ENCODE measurements around the gene FAM13B.
"Not testable (repeated sequence)": the region's sequence is repeated elsewhere in the genome, so short reads cannot be mapped to it uniquely, and the experiment has no call there.

FAM13B gene

DNA sequence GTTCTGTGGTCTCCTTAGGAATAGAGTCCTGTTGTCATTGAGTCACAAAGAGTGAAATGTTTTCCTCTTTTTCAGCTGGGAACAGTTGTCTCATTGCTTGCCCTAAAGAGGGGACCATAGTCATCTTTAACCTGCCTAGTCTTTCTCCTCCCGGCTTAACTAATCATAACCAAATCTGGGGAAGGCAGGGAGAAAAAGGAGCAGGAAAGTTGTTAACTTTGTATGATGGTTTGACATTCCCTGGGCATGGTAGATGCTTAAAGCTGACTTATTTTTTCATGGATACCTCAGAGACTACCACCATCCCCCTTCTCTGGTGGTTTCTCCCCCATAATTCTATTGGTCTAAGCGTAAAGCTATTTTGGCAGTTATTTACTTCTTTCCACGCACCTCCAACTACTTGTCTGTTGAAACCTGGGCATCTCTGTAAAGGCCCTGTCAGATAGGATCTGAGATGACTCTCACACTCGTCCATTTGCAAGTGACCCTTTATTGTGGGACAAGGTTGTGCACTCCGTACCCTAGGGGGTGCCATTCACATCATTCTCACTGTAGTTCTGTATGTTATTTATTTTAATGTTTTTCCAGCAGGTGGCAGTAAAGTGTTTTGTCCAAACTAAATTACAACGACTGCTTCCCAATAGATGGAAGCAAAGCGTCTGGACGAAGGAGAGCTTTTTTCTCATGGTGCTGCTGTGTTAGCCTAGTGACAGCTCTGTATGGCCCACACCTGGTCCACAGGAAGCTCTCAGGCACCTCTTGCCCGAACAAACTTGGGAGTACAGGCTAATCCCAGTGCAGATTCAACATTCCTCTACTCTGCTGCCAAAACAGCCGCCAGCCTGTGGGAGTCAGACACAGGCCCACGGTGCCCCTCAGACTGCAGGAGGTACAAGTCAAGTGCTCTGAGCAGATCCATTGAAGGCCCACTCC is 3.0 kb upstream of the FAM13B start:
- Histone ChIP-seq H3K9ac (ENCODE audit: low read depth in 1 of 2, low read length in 2 of 2) (no peak overlapping the region), H3K36me3 (ENCODE audit: control insufficient read depth in 2 of 2, insufficient read depth in 2 of 2, low read length in 2 of 2) (no peaks in the 10 kb centered on the region), H3K9me3 (ENCODE audit: control insufficient read depth in 2 of 2, low read length in 2 of 2) (no peaks in the 10 kb centered on the region), H3K27ac (ENCODE audit: low read depth in 2 of 2, low read length in 2 of 2) (peak overlapping the region in 1 of 2 donors; percentile 25), H3K4me3 (ENCODE audit: low read length in 2 of 2) (no peak overlapping the region), H3K27me3 (ENCODE audit: control insufficient read depth in 2 of 2, insufficient read depth in 2 of 2, low read length in 2 of 2) (no peaks in the 10 kb centered on the region), H3K4me1 (ENCODE audit: control insufficient read depth in 2 of 2, insufficient read depth in 2 of 2, low read length in 2 of 2) (peaks cover 15 to 19% of the 10 kb centered on the region in 2 donors)

DNA sequence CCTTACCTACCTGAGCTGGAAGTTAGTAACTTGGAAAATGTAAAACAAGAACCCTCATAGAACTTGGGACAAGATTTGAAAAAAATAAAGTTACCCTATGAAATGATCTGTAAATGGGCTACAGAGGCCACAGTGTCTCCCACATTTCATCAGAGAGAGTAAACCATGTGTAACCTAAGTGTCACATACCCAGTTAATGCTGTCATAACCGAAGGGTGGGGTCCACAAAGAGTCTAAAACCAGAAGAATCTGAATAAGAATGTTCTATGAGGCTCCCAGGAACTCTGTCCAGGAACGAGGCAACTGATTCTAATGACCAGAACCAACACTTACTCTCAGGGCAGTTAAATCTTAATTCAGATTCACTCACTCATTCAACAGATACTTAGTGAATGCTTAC is 1.0 kb upstream of the FAM13B start:
- H3K27me3 ChIP-seq (ENCODE audit: control insufficient read depth in 2 of 2, insufficient read depth in 2 of 2, low read length in 2 of 2) = no peaks in the 10 kb centered on the region
- H3K36me3 ChIP-seq (ENCODE audit: control insufficient read depth in 2 of 2, insufficient read depth in 2 of 2, low read length in 2 of 2) = no peaks in the 10 kb centered on the region
- no peaks in the 10 kb centered on the region for H3K9me3 ChIP-seq (ENCODE audit: control insufficient read depth in 2 of 2, low read length in 2 of 2)
- H3K4me1 ChIP-seq (ENCODE audit: control insufficient read depth in 2 of 2, insufficient read depth in 2 of 2, low read length in 2 of 2) = peaks cover 18 to 22% of the 10 kb centered on the region in 2 donors
- peak overlapping the region in 1 of 2 donors; percentile 92 for H3K4me3 ChIP-seq (ENCODE audit: low read length in 2 of 2)
- H3K27ac ChIP-seq (ENCODE audit: low read depth in 2 of 2, low read length in 2 of 2) = peak overlapping the region in 1 of 2 donors; percentile 99
- H3K9ac ChIP-seq (ENCODE audit: low read depth in 1 of 2, low read length in 2 of 2) = peak overlapping the region in 1 of 2 donors; percentile 91

DNA sequence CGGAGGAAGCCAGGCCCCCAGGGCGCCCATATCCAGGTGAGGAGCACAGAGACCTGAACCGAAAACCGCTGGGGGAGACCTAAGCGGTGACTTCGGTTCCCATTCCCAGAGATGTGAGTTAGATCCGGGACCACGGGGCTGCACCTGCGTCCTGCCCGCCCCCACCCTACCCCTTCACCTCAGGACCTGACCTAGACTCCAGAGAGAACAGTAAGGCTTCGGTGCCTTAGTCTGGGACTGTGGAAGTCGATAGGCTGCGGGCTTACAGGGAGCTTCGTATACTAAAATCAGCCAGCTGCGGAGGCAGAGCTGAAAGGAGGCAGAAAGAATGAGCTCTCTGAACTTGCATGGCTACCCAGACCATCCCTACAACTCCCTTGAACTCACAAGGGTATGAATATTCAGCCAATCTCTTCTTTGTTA is 518 bp upstream of the FAM13B start:
- H3K9ac ChIP-seq (ENCODE audit: low read depth in 1 of 2, low read length in 2 of 2) = peak overlapping the region; percentile 91 to 94
- peaks cover 18 to 22% of the 10 kb centered on the region in 2 donors for H3K4me1 ChIP-seq (ENCODE audit: control insufficient read depth in 2 of 2, insufficient read depth in 2 of 2, low read length in 2 of 2)
- peak overlapping the region; percentile 90 to 92 for H3K4me3 ChIP-seq (ENCODE audit: low read length in 2 of 2)
- H3K27ac ChIP-seq (ENCODE audit: low read depth in 2 of 2, low read length in 2 of 2) = peak overlapping the region; percentile 99
- H3K27me3 ChIP-seq (ENCODE audit: control insufficient read depth in 2 of 2, insufficient read depth in 2 of 2, low read length in 2 of 2) = no peaks in the 10 kb centered on the region
- H3K9me3 ChIP-seq (ENCODE audit: control insufficient read depth in 2 of 2, low read length in 2 of 2) = no peaks in the 10 kb centered on the region
- H3K36me3 ChIP-seq (ENCODE audit: control insufficient read depth in 2 of 2, insufficient read depth in 2 of 2, low read length in 2 of 2) = no peaks in the 10 kb centered on the region

DNA sequence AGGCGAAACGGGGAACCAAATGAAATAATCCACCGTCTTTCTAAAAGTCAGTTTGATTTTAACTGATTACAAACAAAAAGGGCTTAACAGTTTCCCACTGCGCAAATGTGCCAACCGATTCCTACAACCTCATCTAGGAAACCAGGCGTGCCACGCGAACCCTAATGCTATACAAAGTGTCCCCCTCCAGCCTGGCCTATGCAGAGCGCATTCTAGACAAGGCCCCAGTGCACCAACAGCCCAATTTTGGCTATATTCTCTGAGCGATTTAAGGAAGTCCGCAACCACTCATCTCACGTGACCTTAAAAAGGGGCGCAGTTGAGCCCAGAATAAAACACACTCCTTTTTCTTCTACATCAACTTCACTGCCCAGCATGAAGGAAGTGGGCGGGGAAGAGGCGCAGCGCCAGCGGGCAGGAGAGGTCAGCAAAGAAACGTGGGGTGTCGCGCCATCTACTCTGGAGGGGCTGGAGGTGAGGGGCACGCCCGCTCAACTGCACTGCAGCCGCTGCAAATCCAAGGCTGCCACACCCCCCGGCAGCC is 779 bp downstream of the FAM13B start:
- H3K27me3 ChIP-seq (ENCODE audit: control insufficient read depth in 2 of 2, insufficient read depth in 2 of 2, low read length in 2 of 2) = no peaks in the 10 kb centered on the region
- peak overlapping the region; percentile 99 for H3K27ac ChIP-seq (ENCODE audit: low read depth in 2 of 2, low read length in 2 of 2)
- H3K9ac ChIP-seq (ENCODE audit: low read depth in 1 of 2, low read length in 2 of 2) = peak overlapping the region; percentile 86 to 91
- H3K4me1 ChIP-seq (ENCODE audit: control insufficient read depth in 2 of 2, insufficient read depth in 2 of 2, low read length in 2 of 2) = peaks cover 18 to 22% of the 10 kb centered on the region in 2 donors
- H3K36me3 ChIP-seq (ENCODE audit: control insufficient read depth in 2 of 2, insufficient read depth in 2 of 2, low read length in 2 of 2) = no peaks in the 10 kb centered on the region
- no peaks in the 10 kb centered on the region for H3K9me3 ChIP-seq (ENCODE audit: control insufficient read depth in 2 of 2, low read length in 2 of 2)
- peak overlapping the region; percentile 90 to 92 for H3K4me3 ChIP-seq (ENCODE audit: low read length in 2 of 2)

DNA sequence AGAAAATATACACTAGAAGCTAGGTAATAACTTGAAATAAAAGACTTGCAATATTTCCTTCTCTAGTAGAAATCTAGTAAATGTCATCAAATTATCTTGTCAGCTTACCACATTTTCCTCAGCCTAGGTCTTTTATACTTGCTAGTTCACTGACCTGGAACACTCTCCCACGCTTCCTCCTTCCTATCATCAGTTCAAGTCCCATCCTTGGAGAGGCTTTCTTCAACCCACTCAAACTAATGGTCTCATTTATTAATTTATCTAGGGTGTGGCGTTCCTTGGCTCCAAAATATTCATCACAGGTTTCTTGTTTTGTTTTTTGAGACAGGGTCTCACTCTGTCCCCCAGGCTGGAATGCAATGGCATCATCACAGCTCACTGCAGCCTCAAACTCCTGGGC is 2.9 kb downstream of the FAM13B start:
- no peaks in the 10 kb centered on the region for H3K36me3 ChIP-seq (ENCODE audit: control insufficient read depth in 2 of 2, insufficient read depth in 2 of 2, low read length in 2 of 2)
- H3K9ac ChIP-seq (ENCODE audit: low read depth in 1 of 2, low read length in 2 of 2) = no peak overlapping the region
- peaks cover 18 to 22% of the 10 kb centered on the region in 2 donors for H3K4me1 ChIP-seq (ENCODE audit: control insufficient read depth in 2 of 2, insufficient read depth in 2 of 2, low read length in 2 of 2)
- no peak overlapping the region for H3K4me3 ChIP-seq (ENCODE audit: low read length in 2 of 2)
- no peaks in the 10 kb centered on the region for H3K27me3 ChIP-seq (ENCODE audit: control insufficient read depth in 2 of 2, insufficient read depth in 2 of 2, low read length in 2 of 2)
- no peaks in the 10 kb centered on the region for H3K9me3 ChIP-seq (ENCODE audit: control insufficient read depth in 2 of 2, low read length in 2 of 2)
- no peak overlapping the region for H3K27ac ChIP-seq (ENCODE audit: low read depth in 2 of 2, low read length in 2 of 2)

DNA sequence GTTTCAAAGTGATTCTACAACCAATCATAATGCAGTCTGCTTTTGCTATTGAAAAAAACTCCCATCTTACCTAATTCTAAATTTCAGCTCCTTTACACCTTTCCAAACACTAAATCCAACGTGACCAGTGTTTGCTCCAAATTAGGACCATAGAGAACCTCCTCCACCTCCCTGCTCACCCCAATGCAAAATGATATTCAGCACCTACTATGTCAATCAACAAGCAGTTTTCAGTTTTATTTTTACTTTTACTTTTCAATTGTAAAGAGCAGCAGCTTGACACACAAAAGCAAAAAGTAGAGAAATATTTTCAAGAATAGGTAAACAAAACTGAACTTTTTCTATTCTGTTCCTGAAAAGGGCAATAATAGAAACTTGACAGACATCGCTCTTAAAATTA is 3.4 kb downstream of the FAM13B start:
- Histone ChIP-seq H3K4me3 (ENCODE audit: low read length in 2 of 2) (no peak overlapping the region), H3K9ac (ENCODE audit: low read depth in 1 of 2, low read length in 2 of 2) (no peak overlapping the region), H3K9me3 (ENCODE audit: control insufficient read depth in 2 of 2, low read length in 2 of 2) (no peaks in the 10 kb centered on the region), H3K27ac (ENCODE audit: low read depth in 2 of 2, low read length in 2 of 2) (no peak overlapping the region), H3K27me3 (ENCODE audit: control insufficient read depth in 2 of 2, insufficient read depth in 2 of 2, low read length in 2 of 2) (no peaks in the 10 kb centered on the region), H3K4me1 (ENCODE audit: control insufficient read depth in 2 of 2, insufficient read depth in 2 of 2, low read length in 2 of 2) (peaks cover 18 to 22% of the 10 kb centered on the region in 2 donors), H3K36me3 (ENCODE audit: control insufficient read depth in 2 of 2, insufficient read depth in 2 of 2, low read length in 2 of 2) (no peaks in the 10 kb centered on the region)

DNA sequence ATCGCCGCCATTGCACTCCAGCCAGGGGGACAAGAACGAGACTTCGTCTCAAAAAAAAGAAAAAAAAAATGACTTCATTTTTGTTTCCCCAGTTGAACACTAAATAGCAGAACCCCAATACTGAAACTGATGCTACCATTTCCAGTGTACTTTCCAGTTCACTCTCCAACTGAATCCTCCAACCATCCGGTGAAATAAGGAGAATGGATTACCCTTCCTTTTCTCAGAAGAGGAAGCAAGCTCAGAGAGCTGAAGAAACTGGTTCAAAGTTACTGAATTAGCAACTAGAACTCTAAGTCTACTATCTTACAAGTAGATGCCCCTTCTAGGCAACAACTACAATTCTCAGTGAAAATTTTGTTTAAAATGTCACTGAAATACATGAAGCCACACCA is 3.9 kb downstream of the FAM13B start:
- Histone ChIP-seq H3K4me1 (ENCODE audit: control insufficient read depth in 2 of 2, insufficient read depth in 2 of 2, low read length in 2 of 2) (peaks cover 18 to 22% of the 10 kb centered on the region in 2 donors), H3K36me3 (ENCODE audit: control insufficient read depth in 2 of 2, insufficient read depth in 2 of 2, low read length in 2 of 2) (no peaks in the 10 kb centered on the region), H3K9ac (ENCODE audit: low read depth in 1 of 2, low read length in 2 of 2) (no peak overlapping the region), H3K9me3 (ENCODE audit: control insufficient read depth in 2 of 2, low read length in 2 of 2) (no peaks in the 10 kb centered on the region), H3K27ac (ENCODE audit: low read depth in 2 of 2, low read length in 2 of 2) (no peak overlapping the region), H3K4me3 (ENCODE audit: low read length in 2 of 2) (no peak overlapping the region), H3K27me3 (ENCODE audit: control insufficient read depth in 2 of 2, insufficient read depth in 2 of 2, low read length in 2 of 2) (no peaks in the 10 kb centered on the region)

DNA sequence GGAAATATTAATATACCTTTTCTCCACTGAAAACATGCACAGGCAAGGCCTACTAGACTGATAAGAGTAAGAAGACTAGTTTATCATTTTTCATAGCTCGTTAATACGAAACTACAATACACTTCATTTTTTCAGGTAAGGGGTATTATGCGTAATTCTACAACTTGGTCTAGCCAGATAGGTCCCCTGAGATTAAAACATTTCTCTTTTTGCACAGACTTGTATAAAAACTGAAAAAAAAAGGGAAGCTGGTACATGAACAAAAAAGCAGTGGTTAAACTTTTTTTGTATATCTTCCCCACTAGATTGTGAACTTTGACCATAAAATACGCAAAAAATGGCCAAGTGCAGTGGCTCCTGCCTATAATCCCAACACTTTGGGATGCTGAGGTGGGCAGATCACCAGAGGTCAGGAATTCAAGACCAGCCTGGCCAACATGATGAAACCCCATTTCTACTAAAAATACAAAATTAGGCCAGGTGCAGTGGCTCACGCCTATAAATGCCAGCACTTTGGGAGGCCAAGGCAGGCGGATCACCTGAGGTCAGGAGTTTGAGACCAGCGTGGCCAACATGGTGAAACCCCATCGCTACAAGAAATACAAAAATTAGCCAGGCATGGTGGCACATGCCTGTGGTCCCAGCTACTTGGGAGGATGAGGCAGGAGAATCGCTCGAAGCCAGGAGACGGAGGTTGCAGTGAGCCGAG is 4.5 kb downstream of the FAM13B start:
- H3K9ac ChIP-seq (ENCODE audit: low read depth in 1 of 2, low read length in 2 of 2); H3K27ac ChIP-seq (ENCODE audit: low read depth in 2 of 2, low read length in 2 of 2); H3K36me3 ChIP-seq (ENCODE audit: control insufficient read depth in 2 of 2, insufficient read depth in 2 of 2, low read length in 2 of 2); H3K9me3 ChIP-seq (ENCODE audit: control insufficient read depth in 2 of 2, low read length in 2 of 2); H3K4me3 ChIP-seq (ENCODE audit: low read length in 2 of 2); H3K27me3 ChIP-seq (ENCODE audit: control insufficient read depth in 2 of 2, insufficient read depth in 2 of 2, low read length in 2 of 2): not testable (repeated sequence)
- peaks cover 12 to 16% of the 10 kb centered on the region in 2 donors for H3K4me1 ChIP-seq (ENCODE audit: control insufficient read depth in 2 of 2, insufficient read depth in 2 of 2, low read length in 2 of 2)

DNA sequence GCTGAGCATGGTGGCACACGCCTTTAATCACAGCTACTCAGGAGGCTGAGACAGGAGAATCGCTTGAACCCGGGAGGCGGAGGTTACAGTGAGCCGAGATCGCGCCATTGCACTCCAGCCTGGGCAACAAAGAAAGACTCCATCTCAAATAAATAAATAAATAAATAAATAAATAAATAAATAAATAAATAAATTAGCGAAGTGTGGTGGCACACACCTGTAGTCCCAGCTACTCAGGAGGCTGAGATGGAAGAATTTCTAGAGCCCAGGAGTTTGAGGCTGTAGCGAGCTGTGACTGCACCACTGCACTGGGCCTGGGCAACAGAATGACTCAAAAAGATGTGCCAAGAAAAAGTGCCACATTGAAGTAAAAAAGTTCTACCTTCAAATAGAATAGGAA is 6.1 kb downstream of the FAM13B start:
- H3K9me3 ChIP-seq (ENCODE audit: control insufficient read depth in 2 of 2, low read length in 2 of 2); H3K4me3 ChIP-seq (ENCODE audit: low read length in 2 of 2); H3K9ac ChIP-seq (ENCODE audit: low read depth in 1 of 2, low read length in 2 of 2); H3K27me3 ChIP-seq (ENCODE audit: control insufficient read depth in 2 of 2, insufficient read depth in 2 of 2, low read length in 2 of 2); H3K36me3 ChIP-seq (ENCODE audit: control insufficient read depth in 2 of 2, insufficient read depth in 2 of 2, low read length in 2 of 2); H3K27ac ChIP-seq (ENCODE audit: low read depth in 2 of 2, low read length in 2 of 2): not testable (repeated sequence)
- peaks cover 10 to 15% of the 10 kb centered on the region in 2 donors for H3K4me1 ChIP-seq (ENCODE audit: control insufficient read depth in 2 of 2, insufficient read depth in 2 of 2, low read length in 2 of 2)

DNA sequence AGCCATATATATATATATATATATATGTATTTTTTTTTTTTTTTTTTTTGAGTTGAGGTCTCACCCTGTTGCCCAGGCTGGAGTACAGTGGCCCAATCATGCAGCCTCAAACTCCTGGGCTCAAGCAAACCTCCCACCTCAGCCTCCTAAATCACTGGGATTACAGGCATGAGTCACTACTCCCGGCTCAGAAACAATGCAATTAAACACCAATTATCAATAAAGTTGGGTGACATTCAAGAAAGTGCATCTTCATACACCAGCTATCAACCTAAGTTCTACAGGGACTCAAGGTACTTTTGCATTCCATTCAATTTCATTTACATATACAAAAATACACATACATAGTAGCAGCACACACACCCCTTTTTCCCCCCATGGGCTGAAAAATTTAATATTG is 7.6 kb downstream of the FAM13B start:
- Histone ChIP-seq H3K36me3 (ENCODE audit: control insufficient read depth in 2 of 2, insufficient read depth in 2 of 2, low read length in 2 of 2) (no peaks in the 10 kb centered on the region), H3K27me3 (ENCODE audit: control insufficient read depth in 2 of 2, insufficient read depth in 2 of 2, low read length in 2 of 2) (no peaks in the 10 kb centered on the region), H3K27ac (ENCODE audit: low read depth in 2 of 2, low read length in 2 of 2) (no peak overlapping the region), H3K9me3 (ENCODE audit: control insufficient read depth in 2 of 2, low read length in 2 of 2) (no peaks in the 10 kb centered on the region), H3K9ac (ENCODE audit: low read depth in 1 of 2, low read length in 2 of 2) (no peak overlapping the region), H3K4me1 (ENCODE audit: control insufficient read depth in 2 of 2, insufficient read depth in 2 of 2, low read length in 2 of 2) (peaks cover 3 to 4% of the 10 kb centered on the region in 2 donors), H3K4me3 (ENCODE audit: low read length in 2 of 2) (no peak overlapping the region)
